KOPT-K1 (cell line): ENCODE measurements around the gene NSD1.

ENCODE experiments used
- H3K27ac ChIP-seq: fragments of 200-600 bp; sonication (generic); 2 replicates; pipeline ENCODE4 v1.5.1; 2016; ENCODE audit warnings: antibody characterized with exemption, mild to moderate bottlenecking, low read depth, low read length; ENCODE audit not compliant: poor library complexity, severe bottlenecking
- H3K36me3 ChIP-seq: fragments of 200-600 bp; sonication (generic); 2 replicates; pipeline ENCODE4 v1.5.1; 2017; ENCODE audit warnings: antibody characterized with exemption, mild to moderate bottlenecking, low read length, moderate library complexity; ENCODE audit not compliant: insufficient read depth
- H3K9me3 ChIP-seq: fragments of 200-600 bp; sonication (generic); 2 replicates; pipeline ENCODE4 v1.5.1; 2017; ENCODE audit warnings: antibody characterized with exemption, low read length, mild to moderate bottlenecking; ENCODE audit not compliant: insufficient read depth, poor library complexity, severe bottlenecking

NSD1 gene

GRCh38 chr5:177346820-177347219 lies 213.2 kb downstream of the NSD1 start:
- Histone ChIP-seq H3K27ac (no peak overlapping the region), H3K36me3 (peaks cover 72% of the 10 kb centered on the region), H3K9me3 (no peaks in the 10 kb centered on the region)

- no peaks in the 10 kb centered on the region for H3K9me3 ChIP-seq
- H3K27ac ChIP-seq = no peak overlapping the region
- peaks cover 64% of the 10 kb centered on the region for H3K36me3 ChIP-seq
Measured at GRCh38 chr5:177347699-177348098, 214.1 kb downstream of the NSD1 start.

GRCh38 chr5:177349362-177349647 lies 215.7 kb downstream of the NSD1 start:
- Histone ChIP-seq H3K27ac (no peak overlapping the region), H3K36me3 (peaks cover 51% of the 10 kb centered on the region), H3K9me3 (no peaks in the 10 kb centered on the region)

DNA sequence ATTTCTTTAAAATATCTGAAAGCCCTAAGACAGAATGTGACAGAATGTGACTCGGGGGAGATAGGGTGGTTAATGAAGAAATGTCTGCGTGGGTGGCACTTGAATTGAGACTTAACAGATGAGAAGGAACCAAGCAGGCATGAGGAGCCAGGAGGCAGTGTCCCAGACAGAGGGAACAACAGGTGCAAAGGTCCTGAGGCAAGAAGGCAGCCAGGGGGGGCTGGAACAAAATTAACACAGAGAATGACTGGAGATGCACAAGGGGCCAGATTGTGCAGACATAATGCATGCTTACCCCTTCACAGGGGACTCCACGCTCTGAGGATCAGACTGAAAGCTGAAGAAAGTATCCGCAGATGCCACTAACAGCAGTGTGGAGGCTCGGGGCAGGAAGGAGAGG lies 216.2 kb downstream of the NSD1 start:
- no peaks in the 10 kb centered on the region for H3K9me3 ChIP-seq
- peaks cover 46% of the 10 kb centered on the region for H3K36me3 ChIP-seq
- no peak overlapping the region for H3K27ac ChIP-seq
